Omental fat pad (tissue), 4 donors: ENCODE results near the gene CLTCL1. TPM values are rescaled to one million over a fixed set of nuclear protein-coding genes. Genes with fewer than 3 reads are reported as not detected.

ENCODE experiments used
- ATAC-seq: fragments of 150-250 bp; one replicate; pipeline ENCODE4 v1.9.1; 2016; ENCODE audit warnings: mild to moderate bottlenecking, moderate library complexity; ENCODE audit not compliant: low FRiP score
- DNase-seq: peaks from one replicate; pipeline ENCODE4 v3.0.0-alpha.2; 2019; ENCODE audit warnings: low spot score
- total RNA-seq, 4 donors: library from RNA; depleted of rRNA; stranded (reverse); fragments of >200 nt; gene quantifications; one replicate each; pipeline ENCODE4 v1.1.0, GENCODE V29; 2016
- TF ChIP-seq, protein P1 (sequence below), 3 donors: fragments of 450-650 bp; IDR thresholded peaks; one replicate each; pipeline ENCODE4 v1.5.1; 2016 to 2017; ENCODE audit warnings: antibody characterized with exemption in 3 of 3, mild to moderate bottlenecking in 3 of 3, moderate library complexity in 2 of 3

CLTCL1 gene
- total RNA-seq, 4 donors from 2014 or later = 5.0 to 14.3 (median 5.9) TPM

DNA sequence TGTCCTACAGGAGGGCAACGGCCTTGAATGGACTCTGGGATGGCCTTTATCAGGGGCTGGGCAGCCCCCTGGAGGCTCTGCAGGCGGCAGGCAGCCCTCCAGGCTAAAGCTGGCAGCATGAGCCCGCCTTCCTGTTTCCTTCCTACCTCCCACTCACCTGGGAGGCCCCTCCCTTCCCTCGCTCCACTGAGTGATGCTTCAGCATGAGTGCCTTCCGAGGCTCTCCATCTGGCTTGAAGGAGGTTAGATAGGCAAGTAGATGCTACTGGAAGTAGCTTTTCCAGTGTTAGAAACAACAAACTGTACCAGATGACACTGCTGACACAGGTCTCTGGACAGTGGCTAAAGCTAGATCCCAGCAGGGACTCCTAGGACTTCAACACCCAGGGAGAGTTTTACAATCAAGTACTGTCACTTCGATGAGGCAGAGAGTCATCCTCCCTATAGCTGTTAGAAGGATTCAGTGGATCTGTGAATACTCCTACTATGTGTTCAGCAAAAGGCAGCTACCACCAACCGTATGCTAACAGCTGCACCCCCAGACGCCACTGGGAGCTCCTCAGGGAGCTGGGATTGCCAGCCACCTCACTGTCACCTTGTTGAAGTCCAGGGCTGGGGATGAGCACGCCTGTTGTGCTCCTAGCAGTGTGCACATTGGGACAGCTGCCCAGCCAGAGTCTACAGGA, 108.9 kb downstream of the CLTCL1 start:
- DNase-seq (no peak), ATAC-seq (no peak)

DNA sequence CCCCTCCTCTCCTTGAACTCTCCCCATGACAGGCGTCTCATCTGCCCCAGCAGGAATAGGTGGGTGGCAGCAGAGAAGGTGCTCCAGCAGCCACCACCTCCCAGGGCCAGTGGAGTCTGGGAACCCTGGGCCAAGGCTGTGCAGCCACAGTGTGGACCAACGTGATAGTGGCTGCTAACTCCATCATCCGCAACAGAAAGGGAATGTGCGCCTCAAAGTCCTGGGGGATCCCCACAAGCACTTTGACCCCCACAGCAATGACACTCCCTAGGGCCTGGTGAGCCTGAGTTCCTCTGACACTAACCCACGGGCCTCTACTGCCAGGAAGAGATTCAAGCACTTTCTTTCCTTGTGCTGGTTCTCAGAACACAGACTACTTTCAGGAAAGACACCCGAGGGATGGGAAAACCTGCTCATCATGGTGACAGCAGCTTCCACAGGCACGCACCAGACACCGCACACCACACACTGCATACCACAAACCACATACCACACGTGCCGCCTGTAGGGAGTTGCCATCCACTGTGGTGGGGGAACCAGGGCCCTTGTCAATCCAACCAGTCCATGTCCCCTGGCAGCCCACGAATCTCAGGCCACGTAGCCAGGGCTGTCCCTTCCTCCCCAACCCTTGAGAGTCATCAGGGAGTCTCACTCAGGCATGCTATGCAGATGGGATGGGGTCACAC, 109.6 kb downstream of the CLTCL1 start:
- DNase-seq (no peak), ATAC-seq (no peak)
- TF ChIP-seq, protein P1, sequence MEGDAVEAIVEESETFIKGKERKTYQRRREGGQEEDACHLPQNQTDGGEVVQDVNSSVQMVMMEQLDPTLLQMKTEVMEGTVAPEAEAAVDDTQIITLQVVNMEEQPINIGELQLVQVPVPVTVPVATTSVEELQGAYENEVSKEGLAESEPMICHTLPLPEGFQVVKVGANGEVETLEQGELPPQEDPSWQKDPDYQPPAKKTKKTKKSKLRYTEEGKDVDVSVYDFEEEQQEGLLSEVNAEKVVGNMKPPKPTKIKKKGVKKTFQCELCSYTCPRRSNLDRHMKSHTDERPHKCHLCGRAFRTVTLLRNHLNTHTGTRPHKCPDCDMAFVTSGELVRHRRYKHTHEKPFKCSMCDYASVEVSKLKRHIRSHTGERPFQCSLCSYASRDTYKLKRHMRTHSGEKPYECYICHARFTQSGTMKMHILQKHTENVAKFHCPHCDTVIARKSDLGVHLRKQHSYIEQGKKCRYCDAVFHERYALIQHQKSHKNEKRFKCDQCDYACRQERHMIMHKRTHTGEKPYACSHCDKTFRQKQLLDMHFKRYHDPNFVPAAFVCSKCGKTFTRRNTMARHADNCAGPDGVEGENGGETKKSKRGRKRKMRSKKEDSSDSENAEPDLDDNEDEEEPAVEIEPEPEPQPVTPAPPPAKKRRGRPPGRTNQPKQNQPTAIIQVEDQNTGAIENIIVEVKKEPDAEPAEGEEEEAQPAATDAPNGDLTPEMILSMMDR (IDR thresholded peaks at IDR 0.05) = no peak

More for the DNA sequence above, 108.9 kb downstream of the CLTCL1 start:
- TF ChIP-seq, protein P1 (IDR thresholded peaks at IDR 0.05) = no peak

- DNase-seq (no peak), ATAC-seq (no peak)
- TF ChIP-seq, protein P1 (IDR thresholded peaks at IDR 0.05) = no peak
Measured at GRCh38 chr22:19180740-19181410, 110.6 kb downstream of the CLTCL1 start.

DNA sequence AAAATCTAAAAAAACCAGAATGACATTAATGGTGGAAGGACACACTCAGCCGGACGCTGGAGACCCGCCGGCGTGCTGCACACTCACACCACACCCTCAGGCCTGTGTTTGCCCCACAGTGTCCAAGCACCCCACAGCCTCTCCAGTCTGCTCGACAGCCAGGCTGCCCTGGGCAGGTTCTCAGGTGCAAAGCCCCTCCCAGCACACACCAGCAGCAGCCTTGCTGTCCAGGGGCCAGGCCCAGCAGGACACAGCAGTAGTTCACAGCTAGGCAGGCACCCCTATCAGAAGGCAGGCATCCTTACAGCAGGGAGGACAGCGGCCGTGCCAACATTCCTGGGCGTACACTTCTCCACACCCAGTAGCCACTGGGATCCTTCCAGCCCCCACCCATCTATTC, 111.3 kb downstream of the CLTCL1 start:
- ATAC-seq (no peak), DNase-seq (no peak)
- TF ChIP-seq, protein P1 (IDR thresholded peaks at IDR 0.05) = no peak

DNA sequence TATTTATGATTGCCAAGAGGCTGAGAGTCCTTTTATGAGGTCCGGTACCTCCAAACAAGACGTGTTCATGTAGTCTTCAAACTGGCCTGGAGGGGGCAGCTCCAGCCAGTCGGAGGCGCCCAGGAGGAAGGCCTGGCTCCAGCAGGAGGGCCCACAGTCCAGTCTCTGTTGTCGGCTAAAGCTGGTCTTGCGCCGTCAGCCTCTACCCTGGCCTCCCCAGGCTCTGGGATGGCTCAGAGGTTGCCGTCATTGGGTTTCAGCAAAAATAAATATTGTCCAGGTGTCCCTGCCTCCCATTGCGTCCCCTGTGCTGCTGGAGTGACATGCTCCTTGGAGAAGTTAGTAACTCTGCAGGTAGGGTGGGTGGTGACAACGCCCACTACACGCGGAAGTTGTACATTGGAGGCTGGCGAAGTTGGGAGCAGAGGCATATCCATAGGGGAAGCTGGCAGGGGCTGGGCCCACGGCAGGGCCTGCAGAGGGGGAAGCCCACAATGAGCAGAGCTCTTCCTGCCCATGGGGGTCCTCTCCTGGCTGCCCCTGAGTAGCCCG, 111.9 kb downstream of the CLTCL1 start:
- peak; percentile 75 for ATAC-seq
- TF ChIP-seq, protein P1 (IDR thresholded peaks at IDR 0.05) = no peak
- DNase-seq = no peak

- ATAC-seq = peak; percentile 90
- TF ChIP-seq, protein P1 (IDR thresholded peaks at IDR 0.05) = no peak
- peak; percentile 74 for DNase-seq
Measured at GRCh38 chr22:19178657-19179496, 112.6 kb downstream of the CLTCL1 start, which contains the start of gene SLC25A1. SLC25A1 (minus strand) TSS chr22:19178736; CDS start chr22:19178673, 63 bp downstream.
